ENCODE data around the gene TOP2B.

The TOP2B gene

DNA sequence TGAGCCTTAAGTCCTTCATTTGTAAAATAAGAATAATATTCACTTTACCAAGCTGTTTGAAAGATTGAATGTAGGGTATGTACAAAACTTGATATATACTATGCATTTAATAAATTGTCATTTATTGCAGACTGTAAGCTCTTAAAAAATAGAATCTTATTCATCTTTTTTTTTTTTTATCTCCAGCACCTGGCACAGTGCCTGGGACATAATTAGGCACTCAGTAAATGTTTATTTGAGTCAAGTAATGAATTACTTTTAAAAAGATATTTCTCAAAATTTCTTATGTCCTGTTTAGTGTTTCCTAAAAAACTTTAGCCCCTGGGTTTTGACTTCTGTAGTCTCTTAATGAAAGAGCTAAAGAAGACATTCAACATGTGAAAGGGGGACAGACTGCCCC lies 71.7 kb downstream of the TOP2B start:
- Histone ChIP-seq H3F3A (ENCODE audit: insufficient read depth, low read length) (no peaks in the 10 kb centered on the region), H3K27ac (ENCODE audit: low read depth, low read length, poor library complexity, severe bottlenecking) (no peak overlapping the region), H3K4me2 (ENCODE audit: low read length) (no peak overlapping the region), H3K36me3 (ENCODE audit: insufficient read depth, low read length) (peaks cover 23% of the 10 kb centered on the region; the same call in 1 of the 2 replicates), H3K4me3 (ENCODE audit: low read depth, low read length, poor library complexity, severe bottlenecking) (no peak overlapping the region), H2AFZ (ENCODE audit: low read length) (no peak overlapping the region), H3K79me2 (ENCODE audit: insufficient read depth, low read length) (no peaks in the 10 kb centered on the region), H3K9me2 (ENCODE audit: low read depth, low read length) (no peaks in the 10 kb centered on the region), H3K9me3 (ENCODE audit: low read length) (no peaks in the 10 kb centered on the region), H3K4me1 (ENCODE audit: insufficient read depth, low read length, severe bottlenecking) (no peaks in the 10 kb centered on the region), H4K20me1 (ENCODE audit: insufficient read depth, low read length) (no peaks in the 10 kb centered on the region), H3K9ac (ENCODE audit: low read length) (no peak overlapping the region), H3K27me3 (ENCODE audit: insufficient read depth, low read length) (no peaks in the 10 kb centered on the region)
- no peak for TF ChIP-seq EZH2 (IDR thresholded peaks at IDR 0.05; ENCODE audit: borderline replicate concordance, low read length)
- TF ChIP-seq, protein P1, sequence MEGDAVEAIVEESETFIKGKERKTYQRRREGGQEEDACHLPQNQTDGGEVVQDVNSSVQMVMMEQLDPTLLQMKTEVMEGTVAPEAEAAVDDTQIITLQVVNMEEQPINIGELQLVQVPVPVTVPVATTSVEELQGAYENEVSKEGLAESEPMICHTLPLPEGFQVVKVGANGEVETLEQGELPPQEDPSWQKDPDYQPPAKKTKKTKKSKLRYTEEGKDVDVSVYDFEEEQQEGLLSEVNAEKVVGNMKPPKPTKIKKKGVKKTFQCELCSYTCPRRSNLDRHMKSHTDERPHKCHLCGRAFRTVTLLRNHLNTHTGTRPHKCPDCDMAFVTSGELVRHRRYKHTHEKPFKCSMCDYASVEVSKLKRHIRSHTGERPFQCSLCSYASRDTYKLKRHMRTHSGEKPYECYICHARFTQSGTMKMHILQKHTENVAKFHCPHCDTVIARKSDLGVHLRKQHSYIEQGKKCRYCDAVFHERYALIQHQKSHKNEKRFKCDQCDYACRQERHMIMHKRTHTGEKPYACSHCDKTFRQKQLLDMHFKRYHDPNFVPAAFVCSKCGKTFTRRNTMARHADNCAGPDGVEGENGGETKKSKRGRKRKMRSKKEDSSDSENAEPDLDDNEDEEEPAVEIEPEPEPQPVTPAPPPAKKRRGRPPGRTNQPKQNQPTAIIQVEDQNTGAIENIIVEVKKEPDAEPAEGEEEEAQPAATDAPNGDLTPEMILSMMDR (IDR thresholded peaks at IDR 0.05; ENCODE audit: low read length), result no peak

DNA sequence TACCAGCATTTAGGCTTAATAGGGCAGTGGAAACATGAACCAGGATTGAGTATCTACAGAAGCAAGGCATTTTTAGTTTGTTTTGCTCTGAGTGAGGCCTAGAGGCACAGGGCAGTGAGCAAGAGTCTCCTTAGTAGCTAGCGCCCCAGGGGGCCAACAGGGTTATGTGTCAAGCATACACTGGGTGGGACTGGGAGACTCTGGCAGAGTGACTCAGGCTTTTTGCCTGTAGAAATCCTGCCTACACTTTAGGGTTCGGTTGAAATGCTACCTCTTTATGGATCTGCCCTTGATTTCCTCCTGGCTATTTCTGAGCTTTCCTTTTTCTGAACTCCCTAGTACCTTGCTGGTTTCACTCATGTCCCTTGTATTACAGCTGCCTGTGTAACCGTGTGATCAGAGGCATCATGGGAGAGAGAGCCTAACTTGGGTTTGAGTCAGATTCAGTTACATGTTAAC lies 72.2 kb downstream of the TOP2B start:
- H3K4me3 ChIP-seq (ENCODE audit: low read depth, low read length, poor library complexity, severe bottlenecking), result no peak overlapping the region
- H3F3A ChIP-seq (ENCODE audit: insufficient read depth, low read length), result no peaks in the 10 kb centered on the region
- peaks cover 18% of the 10 kb centered on the region; the same call in 1 of the 2 replicates for H3K36me3 ChIP-seq (ENCODE audit: insufficient read depth, low read length)
- H3K9me2 ChIP-seq (ENCODE audit: low read depth, low read length), result no peaks in the 10 kb centered on the region
- H3K27ac ChIP-seq (ENCODE audit: low read depth, low read length, poor library complexity, severe bottlenecking), result no peak overlapping the region
- no peaks in the 10 kb centered on the region for H3K79me2 ChIP-seq (ENCODE audit: insufficient read depth, low read length)
- H3K9ac ChIP-seq (ENCODE audit: low read length), result no peak overlapping the region
- H3K4me1 ChIP-seq (ENCODE audit: insufficient read depth, low read length, severe bottlenecking), result no peaks in the 10 kb centered on the region
- H2AFZ ChIP-seq (ENCODE audit: low read length), result no peak overlapping the region
- H3K27me3 ChIP-seq (ENCODE audit: insufficient read depth, low read length), result no peaks in the 10 kb centered on the region
- TF ChIP-seq, protein P1 (IDR thresholded peaks at IDR 0.05; ENCODE audit: low read length), result peak; percentile 20; the same call in 1 of the 2 replicates
- TF ChIP-seq EZH2 (IDR thresholded peaks at IDR 0.05; ENCODE audit: borderline replicate concordance, low read length), result no peak
- no peaks in the 10 kb centered on the region for H3K9me3 ChIP-seq (ENCODE audit: low read length)
- H3K4me2 ChIP-seq (ENCODE audit: low read length), result no peak overlapping the region
- no peaks in the 10 kb centered on the region for H4K20me1 ChIP-seq (ENCODE audit: insufficient read depth, low read length)

DNA sequence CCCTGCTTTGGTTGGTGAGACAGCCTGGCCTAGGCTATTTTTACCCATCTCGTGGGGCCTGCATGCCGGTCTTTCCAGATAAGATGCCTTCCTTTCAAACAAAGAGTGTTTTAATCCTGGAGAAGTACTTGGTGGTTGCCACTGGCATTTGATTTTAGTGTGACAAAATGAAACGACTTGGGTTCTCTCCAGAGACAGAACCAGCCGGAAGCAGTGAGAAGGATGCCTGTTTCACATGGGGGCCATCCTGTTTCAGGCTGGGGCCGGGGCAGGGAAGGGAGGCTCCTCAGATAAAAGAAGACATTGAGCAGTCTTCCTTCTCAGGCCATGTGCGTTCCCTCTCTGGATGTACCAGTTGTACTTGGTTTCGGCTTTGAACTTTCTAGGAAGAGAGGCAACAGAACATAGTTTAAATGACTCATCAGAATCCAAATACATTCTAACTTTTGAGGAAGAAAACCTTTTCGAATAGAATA lies 74.9 kb downstream of the TOP2B start:
- H3K4me3 ChIP-seq (ENCODE audit: low read depth, low read length, poor library complexity, severe bottlenecking), result no peak overlapping the region
- H3K79me2 ChIP-seq (ENCODE audit: insufficient read depth, low read length), result no peaks in the 10 kb centered on the region
- no peak overlapping the region for H2AFZ ChIP-seq (ENCODE audit: low read length)
- no peak overlapping the region for H3K4me2 ChIP-seq (ENCODE audit: low read length)
- TF ChIP-seq, protein P1 (IDR thresholded peaks at IDR 0.05; ENCODE audit: low read length), result no peak
- TF ChIP-seq EZH2 (IDR thresholded peaks at IDR 0.05; ENCODE audit: borderline replicate concordance, low read length), result no peak
- no peaks in the 10 kb centered on the region for H3K27me3 ChIP-seq (ENCODE audit: insufficient read depth, low read length)
- no peaks in the 10 kb centered on the region for H3K9me2 ChIP-seq (ENCODE audit: low read depth, low read length)
- H3K27ac ChIP-seq (ENCODE audit: low read depth, low read length, poor library complexity, severe bottlenecking), result no peak overlapping the region
- H4K20me1 ChIP-seq (ENCODE audit: insufficient read depth, low read length), result no peaks in the 10 kb centered on the region
- no peak overlapping the region for H3K9ac ChIP-seq (ENCODE audit: low read length)
- H3K4me1 ChIP-seq (ENCODE audit: insufficient read depth, low read length, severe bottlenecking), result no peaks in the 10 kb centered on the region
- no peaks in the 10 kb centered on the region for H3K36me3 ChIP-seq (ENCODE audit: insufficient read depth, low read length)
- no peaks in the 10 kb centered on the region for H3F3A ChIP-seq (ENCODE audit: insufficient read depth, low read length)
- H3K9me3 ChIP-seq (ENCODE audit: low read length), result no peaks in the 10 kb centered on the region
